Measurements from ENCODE around the gene C8B.

C8B gene

DNA sequence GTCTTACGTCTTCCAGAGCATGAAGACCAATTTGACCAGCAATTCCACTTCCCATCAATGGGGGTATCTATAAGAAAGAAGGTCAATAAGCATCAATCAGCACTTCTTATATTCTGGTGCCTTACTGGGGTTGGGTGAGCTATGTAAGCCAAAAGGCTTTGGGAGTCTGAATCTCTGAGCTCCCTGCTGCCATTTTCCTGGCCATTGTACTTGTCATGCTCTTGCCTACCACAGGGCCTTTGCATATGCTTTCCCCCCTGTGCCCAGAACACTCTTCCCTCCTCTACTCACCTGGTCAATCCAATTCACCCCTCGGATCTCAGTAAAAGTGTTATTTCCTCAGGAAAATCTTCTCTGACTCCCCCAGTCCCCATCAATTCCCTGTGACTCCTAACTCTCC lies 36.3 kb downstream of the C8B start:
- DNase-seq: no peak

DNA sequence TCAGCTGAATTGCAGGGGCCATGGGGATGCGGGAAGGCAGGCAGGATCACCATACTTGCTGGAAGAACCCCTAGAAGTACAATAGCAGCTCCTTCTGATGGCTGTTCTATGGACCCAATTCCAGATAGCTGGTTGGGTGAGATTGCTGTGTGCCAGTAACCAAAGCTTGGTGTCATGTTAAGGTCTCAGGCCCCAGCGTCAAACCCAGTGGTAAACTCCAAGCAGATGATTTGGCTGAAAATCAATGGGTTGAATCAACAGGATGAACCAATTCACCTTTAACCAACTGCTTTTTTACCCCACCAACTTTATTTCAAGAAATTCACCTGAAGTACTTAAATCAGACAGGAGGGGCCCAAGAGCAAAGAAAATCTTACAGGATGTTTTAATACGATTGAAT lies 37.8 kb downstream of the C8B start:
- DNase-seq: no peak

DNA sequence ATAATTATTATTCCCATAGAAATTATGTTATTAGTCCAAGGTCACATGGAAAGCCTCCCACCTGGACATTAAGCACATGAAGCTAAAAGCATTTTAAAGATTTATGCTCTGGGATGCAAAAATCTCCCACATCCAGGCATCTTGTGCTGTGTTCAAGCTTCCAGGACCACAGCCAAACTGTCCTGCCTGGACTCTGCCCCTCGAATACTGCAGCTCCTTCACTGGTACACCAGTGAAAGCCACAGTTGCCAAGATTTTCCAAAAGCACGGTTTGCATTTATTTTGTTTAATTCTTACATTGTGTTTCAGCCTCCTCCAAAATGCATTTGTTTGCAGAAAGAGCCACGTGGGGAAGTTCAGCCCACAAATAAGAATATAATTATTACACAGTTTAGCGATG lies 38.6 kb downstream of the C8B start:
- no peak for DNase-seq

DNA sequence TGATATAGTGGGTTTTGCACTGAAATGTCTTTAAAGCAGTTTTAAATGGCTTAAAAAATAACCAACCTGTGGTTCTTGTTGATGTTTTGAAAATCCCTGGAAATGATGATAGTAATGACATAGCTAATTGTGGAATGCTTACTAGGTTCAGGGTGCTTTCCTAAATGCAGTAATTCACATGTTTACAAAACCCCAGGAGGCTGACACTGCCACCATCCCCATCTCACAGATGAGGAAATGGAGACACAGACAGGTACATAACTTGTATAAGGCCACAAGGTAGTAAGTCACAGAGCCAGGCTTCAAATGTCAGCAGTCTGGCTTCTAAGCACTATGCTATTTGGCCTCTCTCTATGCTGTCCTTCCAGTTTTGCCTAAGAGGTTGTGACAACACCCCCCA lies 40.6 kb downstream of the C8B start:
- no peak for DNase-seq

DNA sequence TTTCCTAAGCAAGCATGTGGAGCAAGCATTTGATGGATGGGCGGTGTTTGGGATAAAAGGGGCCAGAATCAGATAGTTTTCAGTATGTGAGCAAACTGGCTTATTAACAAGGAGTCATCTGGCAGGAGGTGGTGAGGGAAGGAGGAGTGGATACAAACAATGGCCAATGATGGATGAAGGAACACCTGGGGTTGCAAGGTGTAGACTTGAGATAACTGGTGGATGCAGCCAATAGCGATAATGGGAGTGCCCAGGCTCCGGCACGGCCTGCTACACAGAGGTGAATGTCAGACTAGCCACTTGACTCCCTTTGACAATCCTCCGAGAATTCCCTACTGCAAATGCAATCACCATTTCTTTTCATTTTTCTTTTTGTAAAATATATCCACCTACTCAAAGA lies 41.7 kb downstream of the C8B start:
- DNase-seq: no peak

DNA sequence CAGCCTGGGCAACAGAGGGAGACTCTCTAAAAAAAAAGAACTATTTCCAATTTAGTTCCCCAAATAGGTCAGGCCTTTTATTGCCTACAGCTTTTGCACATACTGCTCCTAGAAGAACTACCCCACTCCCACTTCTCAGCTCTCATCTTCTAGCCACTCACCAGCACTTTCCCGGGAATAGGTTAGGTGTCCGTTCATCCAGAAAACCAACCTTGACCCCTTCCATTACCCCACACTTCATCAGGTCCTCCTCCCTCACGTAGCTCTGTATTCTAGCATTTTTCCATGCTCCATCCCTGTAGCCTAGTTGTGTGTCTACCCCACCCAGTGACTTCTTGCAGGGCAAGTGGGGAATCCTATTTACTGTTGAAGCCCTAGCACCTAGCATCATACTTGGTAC lies 42.6 kb downstream of the C8B start:
- no peak for DNase-seq

DNA sequence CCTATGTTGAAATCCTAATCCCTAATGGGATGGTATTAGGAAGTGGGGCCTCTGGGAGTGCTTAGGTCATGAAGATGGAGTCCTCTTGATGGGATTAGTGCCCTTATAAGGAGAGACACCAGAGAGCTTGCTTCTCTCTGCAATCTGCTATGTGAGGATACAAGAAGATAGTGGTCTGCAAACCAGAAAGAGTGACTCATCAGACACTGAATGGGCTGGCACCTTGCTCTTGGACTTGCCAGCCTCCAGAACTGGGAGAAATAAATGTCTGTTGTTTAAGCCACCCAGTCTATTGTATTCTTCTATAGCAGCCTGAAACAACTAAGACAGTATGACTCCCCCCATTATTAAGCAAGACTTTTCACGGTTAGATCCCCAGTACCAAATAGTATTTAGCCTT lies 43.3 kb downstream of the C8B start:
- DNase-seq: no peak

DNA sequence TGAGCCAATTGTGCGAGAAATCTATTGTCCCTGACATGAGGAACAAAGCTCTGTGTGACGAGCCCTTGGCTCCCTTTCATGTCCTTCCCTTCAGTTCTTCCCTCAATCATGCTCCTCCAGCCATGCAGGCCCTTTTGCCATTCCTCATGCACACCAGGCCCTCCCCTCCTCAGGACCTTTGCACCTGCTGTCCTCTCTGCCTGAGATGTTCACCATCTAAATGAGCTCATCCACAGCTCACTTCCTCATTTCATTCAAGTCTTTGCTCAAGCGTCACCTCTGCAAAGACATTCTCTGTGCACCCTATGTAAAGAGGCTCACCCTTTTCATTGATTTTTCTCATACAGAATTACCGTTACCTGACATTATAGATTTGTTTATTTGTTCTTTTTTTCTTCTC lies 43.7 kb downstream of the C8B start:
- DNase-seq: no peak

DNA sequence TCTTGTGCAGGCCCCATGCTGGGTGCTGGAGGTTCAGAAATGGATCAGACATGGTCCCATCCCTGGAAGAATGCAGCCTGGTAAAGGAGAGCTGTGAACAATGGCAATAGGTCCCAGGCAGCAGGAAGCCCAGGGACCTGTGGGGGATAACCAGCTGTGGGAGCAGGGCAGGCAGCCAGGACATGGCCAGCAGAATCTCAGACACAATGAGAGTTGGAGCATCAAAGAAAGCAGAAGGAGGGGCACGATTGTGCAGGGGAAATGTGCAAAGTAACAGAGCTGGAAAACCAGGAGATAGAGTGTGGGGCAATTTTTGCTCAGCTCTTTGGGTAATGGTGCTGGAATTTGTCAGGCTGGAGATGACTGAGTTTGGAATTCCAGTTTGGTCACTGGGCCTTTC lies 44.3 kb downstream of the C8B start:
- no peak for DNase-seq

DNA sequence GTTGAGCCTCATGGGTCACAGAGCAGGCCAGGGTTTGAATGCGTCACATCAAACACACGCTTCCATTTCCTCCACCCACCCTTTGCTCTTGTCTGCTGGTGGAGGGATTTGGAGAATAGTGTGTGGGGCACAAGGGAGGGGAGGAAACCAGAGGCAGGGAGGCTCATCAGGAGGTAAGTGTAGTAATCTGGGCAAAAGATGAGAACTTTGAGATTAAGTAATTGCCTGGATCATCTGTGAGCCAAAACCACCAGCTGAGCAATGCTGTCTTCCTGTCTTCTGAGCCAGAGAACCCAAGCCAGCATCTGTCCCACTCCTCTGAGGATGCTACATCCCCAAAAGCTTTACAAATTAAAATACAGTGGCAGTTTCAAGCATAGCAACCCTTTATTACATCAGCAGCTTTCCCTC lies 45.2 kb downstream of the C8B start:
- no peak for DNase-seq

DNA sequence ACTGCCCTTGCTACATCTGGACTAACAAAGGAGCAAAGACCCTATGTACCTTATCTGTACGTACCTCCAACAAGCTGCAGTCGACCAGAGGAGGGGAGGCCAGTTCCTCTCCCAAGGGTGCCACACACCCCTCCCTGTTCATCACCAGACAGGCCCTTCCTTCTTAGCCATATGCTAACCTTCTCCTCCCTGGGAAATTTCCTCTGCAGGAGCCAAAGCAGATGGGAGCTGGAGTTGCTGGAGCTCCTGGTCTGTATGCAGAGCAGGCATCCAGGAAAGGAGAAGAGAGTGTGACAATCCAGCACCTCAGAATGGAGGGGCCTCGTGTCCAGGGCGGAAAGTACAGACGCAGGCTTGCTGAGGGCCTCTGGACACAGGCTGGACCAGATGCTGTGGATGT lies 48.5 kb downstream of the C8B start:
- no peak for DNase-seq

DNA sequence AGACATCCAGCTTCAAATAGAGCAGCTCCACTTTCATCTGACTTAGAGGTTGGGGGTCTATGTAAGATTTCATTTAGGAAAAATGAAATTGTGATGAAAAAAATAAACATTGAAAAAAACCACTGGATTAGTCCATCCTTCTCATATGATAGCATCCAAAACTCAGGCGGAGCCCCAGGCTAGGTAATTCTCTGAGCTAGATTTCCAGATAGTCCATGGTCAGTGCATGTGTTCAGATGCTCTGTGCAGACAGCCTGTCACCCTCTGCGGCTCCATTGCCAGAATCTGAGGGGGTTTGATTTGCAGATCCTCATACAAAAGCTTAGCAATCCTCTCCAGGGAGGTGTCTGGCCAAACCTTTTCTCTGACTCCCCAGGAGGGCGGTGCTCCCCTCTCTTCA lies 49.2 kb downstream of the C8B start:
- no peak for DNase-seq

DNA sequence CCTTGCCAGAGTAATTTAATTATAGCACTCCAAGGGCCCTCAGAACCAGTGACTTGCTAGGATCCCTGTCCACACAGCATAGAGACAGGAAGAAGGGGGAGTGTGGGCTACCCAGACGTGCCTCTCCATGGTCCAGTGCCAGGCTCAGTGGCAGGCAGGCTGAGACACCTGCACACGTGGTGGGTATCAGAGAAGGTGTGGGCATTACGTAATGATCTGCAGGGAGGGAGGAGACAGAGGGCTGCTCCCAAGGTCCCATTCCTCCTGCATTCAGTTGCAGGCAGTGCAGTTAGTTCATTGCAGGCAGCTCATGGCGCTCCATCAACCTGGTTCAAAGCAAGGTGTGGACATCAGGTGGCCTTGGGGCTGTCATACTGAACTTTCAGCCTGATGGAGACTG lies 49.9 kb downstream of the C8B start:
- peak; percentile 76 for DNase-seq

DNA sequence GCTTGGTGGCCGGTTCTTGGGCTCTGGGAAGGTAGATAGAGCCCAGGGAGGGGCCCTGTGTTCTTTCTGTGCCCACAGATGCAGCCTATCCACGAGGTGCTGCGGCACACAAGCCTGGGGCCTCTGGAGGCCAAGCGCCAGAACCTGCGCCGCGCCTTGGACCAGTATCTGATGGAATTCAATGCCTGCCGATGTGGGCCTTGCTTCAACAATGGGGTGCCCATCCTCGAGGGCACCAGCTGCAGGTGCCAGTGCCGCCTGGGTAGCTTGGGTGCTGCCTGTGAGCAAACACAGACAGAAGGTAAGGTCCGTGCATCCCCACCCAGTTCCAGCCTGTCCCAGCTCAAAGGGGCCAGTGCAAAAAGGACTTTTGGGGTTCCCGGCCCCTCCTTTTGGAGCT lies 53.5 kb downstream of the C8B start:
- DNase-seq: no peak

DNA sequence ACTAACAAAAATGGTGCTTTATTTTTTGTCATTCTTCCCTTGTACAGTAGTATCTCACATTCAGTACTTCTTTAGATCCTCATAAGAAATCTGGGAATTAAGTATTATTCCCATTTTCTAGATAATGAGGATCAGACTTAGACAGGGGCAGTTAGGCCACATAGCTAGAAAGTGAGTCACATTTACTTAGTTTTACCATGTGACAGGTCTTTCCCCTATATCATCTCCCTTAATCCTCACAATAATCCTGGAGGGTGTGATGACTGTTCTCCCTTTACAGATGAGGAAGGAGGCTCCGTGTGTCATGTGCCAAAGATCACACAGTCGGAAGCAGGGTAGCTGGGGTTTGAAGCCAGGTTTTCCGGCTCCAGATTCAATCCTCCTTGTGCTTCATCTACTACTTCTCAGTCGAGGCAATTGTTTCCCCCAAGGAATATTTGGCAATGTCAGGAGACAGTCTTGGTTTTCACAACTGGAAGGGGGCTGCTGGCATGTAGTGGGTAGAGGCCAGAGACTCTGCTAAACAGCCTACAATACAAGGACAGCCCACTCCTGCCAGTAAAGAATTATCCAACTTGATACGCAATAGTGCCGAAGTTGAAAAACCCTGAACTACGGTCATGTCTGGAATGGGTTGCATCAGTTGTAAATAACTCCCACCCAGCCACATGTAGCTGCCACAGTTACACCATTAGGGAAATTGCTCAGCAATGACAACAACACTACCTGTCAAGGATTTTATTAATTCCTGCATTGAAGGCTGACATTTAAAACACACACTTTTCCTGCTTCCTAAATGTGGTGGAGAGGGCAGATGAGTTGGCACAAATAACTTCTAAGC lies 54.5 kb downstream of the C8B start:
- no peak for DNase-seq

DNA sequence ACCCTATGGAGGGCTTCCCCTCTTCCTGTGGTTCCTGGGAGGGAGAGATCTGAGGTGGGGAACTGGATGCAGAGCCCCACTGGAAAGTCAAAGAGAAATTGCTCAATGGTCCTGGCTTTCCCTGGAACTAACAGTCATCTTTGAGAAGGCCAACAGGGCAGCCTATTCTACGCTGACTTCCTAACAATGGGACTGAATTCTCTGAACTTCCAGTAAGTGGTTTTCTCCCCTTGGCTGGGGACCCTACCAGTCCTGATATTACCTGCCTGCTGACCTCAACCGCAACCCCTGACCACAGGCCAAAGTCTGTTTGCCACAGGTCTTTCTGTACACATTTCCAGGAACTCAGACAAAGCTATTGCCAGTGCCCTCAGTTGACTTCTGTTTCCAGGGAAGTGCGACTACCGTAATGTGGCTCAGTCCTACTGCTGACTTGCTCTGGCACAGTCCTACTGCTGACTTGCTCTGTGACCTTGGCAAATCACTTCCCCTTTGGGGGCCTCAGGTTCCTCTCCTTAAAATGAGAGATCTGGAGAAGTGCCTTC lies 55.3 kb downstream of the C8B start:
- DNase-seq: no peak

DNA sequence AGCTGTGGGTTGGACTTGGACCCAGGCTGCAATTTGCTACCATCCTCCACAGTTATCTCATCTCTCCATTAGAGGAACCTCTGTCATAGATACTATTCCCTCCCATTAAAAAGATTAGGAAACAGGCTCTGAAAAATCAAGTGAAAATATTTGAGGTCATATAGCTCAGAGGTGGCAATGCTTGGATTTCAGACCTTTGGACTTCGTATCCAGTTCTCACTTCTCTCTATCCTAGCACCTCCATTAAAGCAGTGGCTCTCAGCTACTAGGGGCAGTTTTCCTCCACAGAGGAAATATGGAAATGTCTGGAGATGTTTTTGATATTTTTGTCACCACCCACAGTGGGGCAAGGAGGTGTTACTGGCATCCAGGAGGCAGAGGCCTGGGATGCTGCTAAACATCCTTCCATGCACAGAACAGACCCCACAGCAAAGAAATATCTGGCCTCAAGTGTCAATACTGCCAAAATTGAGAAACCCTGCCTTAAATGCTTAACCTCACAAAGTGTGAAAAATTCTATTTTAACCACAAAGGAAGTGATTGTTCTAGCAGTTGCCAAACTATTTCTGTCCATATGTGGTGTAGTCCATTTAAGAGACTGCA lies 57.1 kb downstream of the C8B start:
- no peak for DNase-seq

DNA sequence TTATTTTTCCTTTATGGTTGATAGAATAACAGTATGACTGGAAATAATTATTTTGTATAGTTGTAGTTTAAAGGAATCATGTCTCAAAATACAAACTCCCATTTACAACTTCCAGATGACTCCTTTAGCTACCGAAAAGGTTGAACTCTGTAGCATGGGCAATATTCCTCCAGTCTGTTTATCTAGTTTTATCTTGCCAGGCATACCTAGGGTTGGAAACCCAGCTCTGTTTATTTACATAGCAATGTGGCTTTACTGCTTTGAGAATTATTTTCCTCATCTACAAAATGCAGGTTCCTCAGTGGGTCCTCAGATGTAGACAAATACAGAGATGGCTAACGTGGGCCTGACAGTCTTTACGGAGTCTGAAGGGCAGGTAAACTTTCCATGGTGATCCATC lies 60.1 kb downstream of the C8B start:
- DNase-seq: no peak

DNA sequence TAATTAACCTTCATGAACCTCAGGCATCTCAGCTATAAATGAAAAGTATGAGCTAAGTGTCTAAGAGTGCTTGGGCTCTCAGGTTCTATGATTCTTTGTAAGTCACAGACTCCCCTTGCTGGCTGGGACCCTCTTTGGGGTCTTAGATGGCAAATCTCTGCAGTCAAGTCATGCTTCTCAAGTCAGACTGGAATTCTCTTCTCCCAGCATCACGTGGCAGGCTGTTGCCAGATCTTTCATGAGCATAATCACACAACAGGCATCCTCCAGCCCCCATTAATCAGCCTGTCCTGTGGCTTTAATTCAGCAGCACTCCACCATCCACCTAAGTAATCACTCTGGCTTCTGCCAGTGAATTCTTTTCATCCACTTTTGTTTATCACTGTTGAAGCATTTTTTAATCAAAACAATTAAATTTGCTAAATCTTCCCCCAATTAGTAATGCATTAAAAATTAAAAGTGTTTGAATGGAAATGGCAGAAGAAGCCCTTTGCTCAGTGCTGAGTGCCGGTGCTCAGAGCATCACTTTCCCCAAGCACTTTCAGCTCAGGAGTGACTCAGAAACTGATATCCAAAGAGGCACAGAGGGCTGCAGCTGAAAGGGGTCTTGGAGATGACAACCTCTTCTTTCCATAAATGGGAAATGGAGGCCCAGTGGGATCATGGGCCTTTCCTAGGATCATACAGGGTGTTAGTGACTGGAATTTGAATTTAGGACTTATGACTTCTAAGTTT lies 61.0 kb downstream of the C8B start:
- no peak for DNase-seq

DNA sequence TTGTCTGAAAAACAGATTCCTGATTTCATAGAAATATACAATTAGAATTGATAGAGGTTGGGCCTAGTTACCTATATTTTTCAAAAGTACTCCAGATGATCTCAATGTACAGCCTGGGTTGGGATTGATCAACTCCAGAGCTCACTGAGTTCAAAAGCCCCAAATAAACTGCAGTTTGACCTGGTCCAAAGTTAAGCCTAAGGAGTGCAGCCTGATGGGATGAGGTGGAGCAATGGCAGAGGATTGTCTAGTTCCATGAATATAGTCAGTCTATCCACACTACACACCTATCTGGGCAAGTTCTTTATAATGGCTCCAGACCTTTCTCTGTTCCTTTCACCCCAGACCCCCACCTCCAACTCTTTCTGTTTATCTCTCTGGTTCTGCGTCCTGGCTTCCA lies 62.0 kb downstream of the C8B start:
- no peak for DNase-seq

DNA sequence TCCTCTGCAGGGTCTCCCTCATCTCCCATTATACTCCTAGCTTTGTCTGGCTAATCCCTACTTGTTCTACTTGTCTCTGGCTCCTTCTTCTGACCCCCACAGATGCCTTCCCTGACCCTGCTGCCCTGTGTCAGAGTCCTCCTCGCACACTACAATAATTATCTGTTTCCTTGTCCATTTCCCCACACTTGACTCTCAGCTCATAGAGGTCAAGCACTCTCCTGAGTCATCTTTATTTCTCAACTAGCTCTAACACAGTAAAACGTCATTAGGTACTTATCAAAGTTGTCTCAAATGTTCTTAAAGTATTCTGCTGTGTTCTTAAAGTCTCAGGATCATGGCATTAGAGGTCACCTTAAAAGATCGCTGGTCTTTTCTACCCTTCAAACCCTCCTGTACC lies 64.1 kb downstream of the C8B start:
- DNase-seq: no peak

DNA sequence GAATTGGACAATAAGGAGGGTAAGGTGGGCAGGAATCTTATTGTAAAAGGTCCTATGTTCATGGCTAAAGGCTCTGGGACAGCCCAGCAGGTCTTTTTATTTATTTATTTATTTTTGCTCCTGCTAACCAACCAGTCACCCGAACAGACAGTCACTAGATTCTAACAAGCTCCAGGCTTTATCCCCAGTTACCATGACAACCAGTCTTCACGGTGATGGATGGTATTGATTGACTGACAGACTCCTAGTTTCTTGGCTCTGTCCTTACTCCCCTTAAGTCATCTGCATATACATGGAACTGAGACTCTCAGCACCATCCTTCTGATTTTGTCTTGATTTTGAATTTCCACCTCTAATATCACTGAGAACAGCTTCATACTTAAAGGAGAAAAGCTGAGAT lies 66.9 kb downstream of the C8B start:
- no peak for DNase-seq

DNA sequence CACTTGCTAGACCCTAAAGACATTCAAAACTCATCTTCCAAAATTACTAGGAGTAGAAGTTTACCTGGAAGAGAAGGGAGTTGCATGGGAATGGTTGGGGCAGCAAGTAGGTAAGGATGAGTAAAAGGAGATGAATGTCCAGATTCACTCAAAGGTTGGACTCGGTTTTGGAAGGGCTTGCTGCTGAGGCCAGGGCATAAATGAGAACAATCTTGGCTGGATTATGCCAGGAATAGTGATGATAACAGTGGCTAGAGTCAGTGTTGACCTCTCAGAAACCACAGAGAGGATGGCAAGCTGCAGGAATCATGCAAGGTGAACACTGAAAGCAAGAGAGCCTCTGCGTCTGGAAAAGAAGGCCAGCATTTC lies 67.8 kb downstream of the C8B start:
- DNase-seq: no peak
